HL-60 (cell line): ENCODE data around the gene DCDC2C.

Experiments
- CTCF ChIP-seq: IDR thresholded peaks from one replicate; pipeline ENCODE4 v1.5.1; 2011; ENCODE audit warnings: low read length, control low read depth, inconsistent platforms; ENCODE audit not compliant: insufficient read depth
- POLR2AphosphoS5 ChIP-seq: IDR thresholded peaks from 2 replicates; pipeline ENCODE4 v1.6.1; 2012; ENCODE audit warnings: low read depth

DNA sequence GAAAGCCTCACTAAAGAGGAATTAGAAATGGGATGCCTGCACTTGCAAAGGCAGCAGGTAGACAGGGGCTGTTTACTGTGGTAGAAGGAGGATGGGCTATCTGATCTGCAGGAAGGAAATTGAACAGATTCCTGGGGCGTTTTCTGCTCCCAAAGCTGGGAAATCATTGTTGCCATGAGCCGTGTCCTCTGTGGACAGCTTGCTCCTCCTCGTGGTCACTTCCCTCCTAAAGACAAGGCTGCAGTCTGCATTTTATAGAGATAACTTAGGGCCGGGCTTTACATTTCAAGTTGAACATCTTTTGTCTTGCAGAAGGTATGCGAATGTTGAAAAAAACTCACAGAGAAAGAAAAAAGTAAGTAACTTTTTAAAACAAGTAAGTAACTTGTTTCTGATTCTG is 50.9 kb downstream of the DCDC2C start:
- no peak for TF ChIP-seq POLR2AphosphoS5
- no peak for TF ChIP-seq CTCF
